Measurements from ENCODE around the gene MLIP. TPM values are rescaled to one million over a fixed set of nuclear protein-coding genes. Genes with fewer than 3 reads are reported as not detected.

MLIP gene
- polyA plus RNA-seq (2013, experiment 1 of 4): not detected
- not detected for polyA plus RNA-seq (2013, experiment 2 of 4)
- not detected for polyA plus RNA-seq (2013, experiment 3 of 4)
- polyA plus RNA-seq (2013, experiment 4 of 4): not detected

GRCh38 chr6:54111341-54112045 lies at the start of gene MLIP:
TSS of gene MLIP (plus strand) at chr6:54111443. CDS start at chr6:54111480, 37 bp downstream.
- 81 to 83% methylated on average over 9 to 10 of the region's 10 CpGs for WGBS, 2 experiments
- Histone ChIP-seq H3K4me3 (ENCODE audit: insufficient read depth, low read depth, low read length) (no peak within 1 kb of the TSS), H3K36me3 (ENCODE audit: control insufficient read depth, insufficient read depth, low read length) (no peaks in the 10 kb centered on the region), H3K27me3 (ENCODE audit: control insufficient read depth, insufficient read depth, low read length, poor library complexity, severe bottlenecking) (no peaks in the 10 kb centered on the region), H3K27ac (ENCODE audit: insufficient read depth, low read depth, low read length, poor library complexity, severe bottlenecking) (no peak within 1 kb of the TSS), H3K9me3 (ENCODE audit: control insufficient read depth, low read length) (no peaks in the 10 kb centered on the region), H3K4me1 (ENCODE audit: control insufficient read depth, insufficient read depth, low read length) (peaks cover 5% of the 10 kb centered on the region)

- Histone ChIP-seq H3K27ac (ENCODE audit: insufficient read depth, low read depth, low read length, poor library complexity, severe bottlenecking) (no peak overlapping the region), H3K27me3 (ENCODE audit: control insufficient read depth, insufficient read depth, low read length, poor library complexity, severe bottlenecking) (no peaks in the 10 kb centered on the region), H3K9me3 (ENCODE audit: control insufficient read depth, low read length) (no peaks in the 10 kb centered on the region), H3K4me1 (ENCODE audit: control insufficient read depth, insufficient read depth, low read length) (no peaks in the 10 kb centered on the region), H3K36me3 (ENCODE audit: control insufficient read depth, insufficient read depth, low read length) (no peaks in the 10 kb centered on the region), H3K4me3 (ENCODE audit: insufficient read depth, low read depth, low read length) (no peak overlapping the region)
- WGBS, 2 experiments: 100% methylated on average over 1 of the region's 3 CpGs
Observed at GRCh38 chr6:54063228-54063539, 48.1 kb upstream of the MLIP start.

- H3K4me3 ChIP-seq (ENCODE audit: insufficient read depth, low read depth, low read length): no peak overlapping the region
- no peaks in the 10 kb centered on the region for H3K9me3 ChIP-seq (ENCODE audit: control insufficient read depth, low read length)
- H3K36me3 ChIP-seq (ENCODE audit: control insufficient read depth, insufficient read depth, low read length): no peaks in the 10 kb centered on the region
- no peaks in the 10 kb centered on the region for H3K27me3 ChIP-seq (ENCODE audit: control insufficient read depth, insufficient read depth, low read length, poor library complexity, severe bottlenecking)
- no peak overlapping the region for H3K27ac ChIP-seq (ENCODE audit: insufficient read depth, low read depth, low read length, poor library complexity, severe bottlenecking)
- 90% methylated on average over 2 of the region's 2 CpGs; no CpG with 5 or more reads in 1 of the 2 experiments for WGBS, 2 experiments
- no peaks in the 10 kb centered on the region for H3K4me1 ChIP-seq (ENCODE audit: control insufficient read depth, insufficient read depth, low read length)
Observed at GRCh38 chr6:54068694-54069093, 42.5 kb upstream of the MLIP start.

- 90 to 93% methylated on average over 2 to 3 of the region's 3 CpGs for WGBS, 2 experiments
- H3K4me1 ChIP-seq (ENCODE audit: control insufficient read depth, insufficient read depth, low read length): no peaks in the 10 kb centered on the region
- no peaks in the 10 kb centered on the region for H3K36me3 ChIP-seq (ENCODE audit: control insufficient read depth, insufficient read depth, low read length)
- H3K9me3 ChIP-seq (ENCODE audit: control insufficient read depth, low read length): no peaks in the 10 kb centered on the region
- H3K4me3 ChIP-seq (ENCODE audit: insufficient read depth, low read depth, low read length): no peak overlapping the region
- no peak overlapping the region for H3K27ac ChIP-seq (ENCODE audit: insufficient read depth, low read depth, low read length, poor library complexity, severe bottlenecking)
- H3K27me3 ChIP-seq (ENCODE audit: control insufficient read depth, insufficient read depth, low read length, poor library complexity, severe bottlenecking): no peaks in the 10 kb centered on the region
Observed at GRCh38 chr6:54070025-54070424, 41.2 kb upstream of the MLIP start.

GRCh38 chr6:54071821-54072340 lies 39.4 kb upstream of the MLIP start:
- Histone ChIP-seq H3K4me3 (ENCODE audit: insufficient read depth, low read depth, low read length) (no peak overlapping the region), H3K36me3 (ENCODE audit: control insufficient read depth, insufficient read depth, low read length) (no peaks in the 10 kb centered on the region), H3K9me3 (ENCODE audit: control insufficient read depth, low read length) (no peaks in the 10 kb centered on the region), H3K27me3 (ENCODE audit: control insufficient read depth, insufficient read depth, low read length, poor library complexity, severe bottlenecking) (no peaks in the 10 kb centered on the region), H3K27ac (ENCODE audit: insufficient read depth, low read depth, low read length, poor library complexity, severe bottlenecking) (no peak overlapping the region), H3K4me1 (ENCODE audit: control insufficient read depth, insufficient read depth, low read length) (no peaks in the 10 kb centered on the region)
- 77 to 83% methylated on average over 4 of the region's 4 CpGs for WGBS, 2 experiments

DNA sequence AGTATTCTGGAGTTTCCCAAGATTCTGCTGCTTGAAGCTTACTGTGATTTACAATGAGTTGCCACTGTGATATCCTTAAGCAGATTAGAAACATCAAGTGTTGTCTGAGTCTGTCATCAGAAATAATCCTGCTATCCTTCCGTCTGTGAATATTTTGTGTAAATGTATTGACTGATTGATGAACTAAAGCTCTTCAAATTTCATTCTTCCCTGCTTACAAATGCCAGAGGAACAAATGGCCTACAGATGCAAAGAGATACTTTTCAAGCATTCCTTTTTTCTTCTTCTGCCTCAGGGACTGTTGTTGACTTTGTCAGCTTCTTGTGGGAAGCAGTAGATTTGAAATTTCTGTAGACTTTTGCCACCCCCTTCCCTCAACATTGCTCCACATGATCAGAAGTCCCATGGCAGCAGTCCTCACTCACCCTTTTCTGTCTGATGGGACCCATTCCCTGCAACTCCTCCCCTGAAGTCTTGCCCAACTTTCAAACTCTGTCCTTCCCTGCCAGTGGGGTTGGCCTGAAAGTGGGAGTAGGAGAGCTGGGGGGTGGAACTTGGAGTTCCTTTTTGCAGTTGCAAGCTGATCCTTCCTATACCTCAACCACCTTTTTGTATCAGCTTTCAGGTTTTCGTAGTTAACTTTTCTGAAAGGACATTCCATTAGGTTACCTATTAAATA lies 38.5 kb upstream of the MLIP start:
- Histone ChIP-seq H3K36me3 (ENCODE audit: control insufficient read depth, insufficient read depth, low read length) (no peaks in the 10 kb centered on the region), H3K27ac (ENCODE audit: insufficient read depth, low read depth, low read length, poor library complexity, severe bottlenecking) (no peak overlapping the region), H3K4me1 (ENCODE audit: control insufficient read depth, insufficient read depth, low read length) (no peaks in the 10 kb centered on the region), H3K27me3 (ENCODE audit: control insufficient read depth, insufficient read depth, low read length, poor library complexity, severe bottlenecking) (no peaks in the 10 kb centered on the region), H3K9me3 (ENCODE audit: control insufficient read depth, low read length) (no peaks in the 10 kb centered on the region), H3K4me3 (ENCODE audit: insufficient read depth, low read depth, low read length) (no peak overlapping the region)
- 100% methylated on average over 1 of the region's 2 CpGs for WGBS, 2 experiments

DNA sequence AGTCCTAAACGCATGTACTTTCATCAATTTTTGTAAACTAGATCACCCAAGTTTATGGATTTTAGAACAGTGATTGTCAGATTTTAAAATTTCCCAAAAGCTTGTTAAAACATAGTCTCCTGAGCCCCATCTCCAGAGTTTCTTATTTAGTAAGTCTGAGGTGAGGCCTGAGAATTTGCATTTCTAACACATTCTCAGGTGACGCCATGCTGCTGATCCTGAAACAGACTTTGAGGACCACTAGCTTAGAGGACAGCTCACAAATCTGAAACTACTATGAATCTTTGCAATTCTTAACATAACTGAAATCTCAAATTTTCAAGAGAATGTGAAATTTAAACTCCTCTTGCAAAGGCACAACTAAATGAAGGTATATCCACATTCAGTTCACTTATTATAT lies 37.8 kb upstream of the MLIP start:
- 92 to 97% methylated on average over 2 of the region's 2 CpGs for WGBS, 2 experiments
- Histone ChIP-seq H3K4me1 (ENCODE audit: control insufficient read depth, insufficient read depth, low read length) (no peaks in the 10 kb centered on the region), H3K27me3 (ENCODE audit: control insufficient read depth, insufficient read depth, low read length, poor library complexity, severe bottlenecking) (no peaks in the 10 kb centered on the region), H3K36me3 (ENCODE audit: control insufficient read depth, insufficient read depth, low read length) (no peaks in the 10 kb centered on the region), H3K4me3 (ENCODE audit: insufficient read depth, low read depth, low read length) (no peak overlapping the region), H3K9me3 (ENCODE audit: control insufficient read depth, low read length) (no peaks in the 10 kb centered on the region), H3K27ac (ENCODE audit: insufficient read depth, low read depth, low read length, poor library complexity, severe bottlenecking) (no peak overlapping the region)

GRCh38 chr6:54074109-54074508 lies 37.1 kb upstream of the MLIP start:
- WGBS, 2 experiments: 77 to 80% methylated on average over 4 of the region's 4 CpGs
- Histone ChIP-seq H3K4me3 (ENCODE audit: insufficient read depth, low read depth, low read length) (no peak overlapping the region), H3K27ac (ENCODE audit: insufficient read depth, low read depth, low read length, poor library complexity, severe bottlenecking) (no peak overlapping the region), H3K36me3 (ENCODE audit: control insufficient read depth, insufficient read depth, low read length) (no peaks in the 10 kb centered on the region), H3K4me1 (ENCODE audit: control insufficient read depth, insufficient read depth, low read length) (no peaks in the 10 kb centered on the region), H3K27me3 (ENCODE audit: control insufficient read depth, insufficient read depth, low read length, poor library complexity, severe bottlenecking) (no peaks in the 10 kb centered on the region), H3K9me3 (ENCODE audit: control insufficient read depth, low read length) (no peaks in the 10 kb centered on the region)

DNA sequence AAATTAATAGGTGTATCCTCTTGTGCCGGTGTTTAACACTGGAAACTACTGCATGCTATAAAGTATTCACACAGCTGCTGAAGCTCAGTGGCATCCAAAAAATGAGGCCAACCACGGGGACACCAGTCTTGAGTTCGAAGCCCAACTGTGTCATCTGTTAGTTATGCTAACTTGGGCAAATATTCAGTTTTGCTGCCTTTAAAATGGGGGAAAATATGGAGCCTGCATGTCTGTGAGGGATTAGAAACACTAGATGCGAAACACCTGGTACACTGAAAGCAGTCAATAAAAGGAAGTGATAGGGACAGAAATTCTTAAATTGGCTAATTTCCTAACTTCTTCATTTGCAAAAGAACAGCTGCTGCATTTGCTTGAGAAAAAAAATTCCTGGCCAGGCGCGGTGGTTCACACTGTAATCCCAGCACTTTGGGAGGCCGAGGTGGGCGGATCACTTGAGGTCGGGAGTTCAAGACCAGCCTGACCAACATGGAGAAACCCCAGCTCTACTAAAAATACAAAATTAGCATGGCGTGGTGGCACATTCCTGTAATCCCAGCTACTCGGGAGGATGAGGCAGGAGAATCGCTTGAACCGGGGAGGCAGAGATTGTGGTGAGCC lies 36.6 kb upstream of the MLIP start:
- Histone ChIP-seq H3K27me3 (ENCODE audit: control insufficient read depth, insufficient read depth, low read length, poor library complexity, severe bottlenecking) (no peaks in the 10 kb centered on the region), H3K27ac (ENCODE audit: insufficient read depth, low read depth, low read length, poor library complexity, severe bottlenecking) (no peak overlapping the region), H3K4me1 (ENCODE audit: control insufficient read depth, insufficient read depth, low read length) (no peaks in the 10 kb centered on the region), H3K4me3 (ENCODE audit: insufficient read depth, low read depth, low read length) (no peak overlapping the region), H3K36me3 (ENCODE audit: control insufficient read depth, insufficient read depth, low read length) (no peaks in the 10 kb centered on the region), H3K9me3 (ENCODE audit: control insufficient read depth, low read length) (no peaks in the 10 kb centered on the region)
- 82 to 84% methylated on average over 13 of the region's 13 CpGs for WGBS, 2 experiments

DNA sequence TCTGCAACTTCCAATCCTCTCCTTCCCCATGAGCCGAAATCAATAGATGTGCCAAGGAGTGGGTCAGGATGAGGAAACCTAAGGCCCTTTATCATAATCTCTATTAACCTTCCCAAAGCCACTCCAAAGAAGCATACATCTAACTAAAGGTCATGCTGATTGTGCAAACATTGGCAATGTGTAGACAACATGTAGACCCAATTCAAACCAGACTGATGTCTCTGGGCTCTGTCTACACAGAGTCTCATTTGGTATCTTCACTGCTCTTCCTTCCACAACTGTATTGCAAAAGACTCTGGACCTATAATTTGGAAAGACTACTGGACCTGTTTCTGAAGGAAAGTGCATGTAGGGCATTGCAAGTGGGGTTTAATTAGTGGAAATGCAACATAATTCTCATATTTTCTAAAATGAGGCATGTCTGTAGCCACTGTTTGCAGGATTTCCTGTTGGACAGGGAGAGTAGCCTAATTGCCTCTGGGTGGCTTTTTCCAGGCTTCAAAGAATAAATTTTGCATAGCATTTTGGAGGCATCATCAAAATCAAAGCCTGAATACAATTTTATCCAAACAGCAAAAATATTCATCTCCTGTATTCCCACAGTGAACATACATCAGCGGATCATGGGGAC lies 35.0 kb upstream of the MLIP start:
- Histone ChIP-seq H3K27me3 (ENCODE audit: control insufficient read depth, insufficient read depth, low read length, poor library complexity, severe bottlenecking) (no peaks in the 10 kb centered on the region), H3K4me1 (ENCODE audit: control insufficient read depth, insufficient read depth, low read length) (no peaks in the 10 kb centered on the region), H3K27ac (ENCODE audit: insufficient read depth, low read depth, low read length, poor library complexity, severe bottlenecking) (no peak overlapping the region), H3K4me3 (ENCODE audit: insufficient read depth, low read depth, low read length) (no peak overlapping the region), H3K9me3 (ENCODE audit: control insufficient read depth, low read length) (no peaks in the 10 kb centered on the region), H3K36me3 (ENCODE audit: control insufficient read depth, insufficient read depth, low read length) (no peaks in the 10 kb centered on the region)
- WGBS, 2 experiments: 92 to 96% methylated on average over 2 of the region's 2 CpGs
